Measurements from ENCODE around the gene MRPL1.
"Not testable (repeated sequence)": the region's sequence is repeated elsewhere in the genome, so short reads cannot be mapped to it uniquely, and the experiment has no call there.

MRPL1 gene

DNA sequence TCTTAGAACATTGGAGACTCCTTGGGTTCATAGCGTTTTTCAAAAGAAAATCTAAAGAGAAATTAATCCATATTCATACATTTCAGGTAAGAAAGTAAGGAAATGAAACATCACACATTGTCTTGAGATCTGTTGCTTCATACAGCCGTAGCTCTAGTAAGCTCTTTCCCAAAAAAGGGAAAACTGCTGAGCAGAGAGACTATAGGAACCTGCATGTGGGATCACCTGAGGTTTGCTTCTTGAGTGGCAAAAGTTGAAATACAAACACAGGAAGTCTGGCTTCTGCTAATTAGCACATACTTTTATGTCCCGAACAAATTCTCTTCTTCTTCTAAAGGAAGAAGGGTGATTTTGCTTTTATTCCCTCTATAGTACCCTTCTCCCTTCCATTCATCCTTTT, 57.7 kb downstream of the MRPL1 start:
- no peak for DNase-seq

DNA sequence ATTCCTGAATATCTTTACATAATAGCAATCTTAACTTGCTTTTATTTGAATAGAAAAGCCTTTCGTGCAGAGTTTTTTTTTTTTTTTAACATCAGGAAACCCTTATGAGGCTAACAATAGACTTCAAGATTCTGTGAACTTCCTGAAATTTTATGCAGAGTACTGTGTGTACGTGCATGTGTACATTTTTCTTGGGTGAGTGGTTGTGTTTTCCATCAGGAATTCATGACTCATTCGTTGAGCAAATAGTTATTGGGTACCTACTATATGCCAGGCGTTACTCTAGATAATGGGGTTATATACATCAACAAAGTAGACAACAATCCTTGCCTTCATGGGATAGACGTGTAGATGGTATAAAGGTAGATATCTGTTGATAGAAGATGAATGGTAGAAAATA, 59.1 kb downstream of the MRPL1 start:
- peak in 1 of 2 donors; percentile 10 for DNase-seq

- DNase-seq, result no peak
These were observed 59.8 kb downstream of the MRPL1 start for GRCh38 chr4:77922158-77923094.

DNA sequence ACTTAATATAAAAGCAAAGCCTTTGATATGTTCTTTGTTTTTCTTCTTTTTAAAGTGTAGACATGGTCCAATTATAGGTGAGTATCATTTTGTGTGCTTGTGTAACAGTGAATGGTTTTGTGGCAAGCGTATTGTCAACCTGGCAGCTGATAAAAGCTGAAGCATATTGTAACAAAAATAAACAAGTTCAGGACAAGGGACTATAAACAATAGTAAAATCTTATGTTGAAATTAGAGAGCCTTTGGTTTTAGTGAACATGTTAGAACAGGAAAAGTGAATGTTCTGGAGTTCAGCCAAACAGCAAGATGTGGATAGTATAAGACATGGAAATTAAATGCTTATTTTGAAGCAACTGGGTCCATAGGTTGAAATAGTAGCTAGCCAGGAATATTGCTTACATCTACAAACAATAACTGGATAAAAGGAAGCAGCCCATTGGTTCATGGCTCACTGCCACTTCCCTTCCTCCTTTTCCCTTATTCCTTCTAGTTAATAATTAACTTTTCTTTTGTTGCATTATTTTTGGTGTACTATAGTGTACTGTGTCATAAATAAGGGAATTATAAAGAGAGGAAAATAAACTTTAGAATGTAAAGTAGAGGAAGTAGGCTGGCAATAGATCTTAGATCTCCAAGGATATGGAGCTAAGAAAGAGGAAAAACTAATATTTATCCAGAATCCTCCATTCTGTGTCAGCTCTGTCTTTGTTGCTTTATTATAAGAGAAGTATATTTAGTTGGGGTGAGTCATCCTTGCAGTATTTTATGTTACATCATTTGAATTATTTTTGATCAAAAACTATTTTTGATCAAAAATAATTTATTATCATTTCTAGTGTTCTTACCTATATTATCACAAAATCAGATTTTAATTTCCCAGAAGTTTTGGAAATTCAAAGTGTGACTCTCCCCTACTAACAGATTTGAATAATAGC, 65.6 kb downstream of the MRPL1 start:
- DNase-seq, result no peak

DNA sequence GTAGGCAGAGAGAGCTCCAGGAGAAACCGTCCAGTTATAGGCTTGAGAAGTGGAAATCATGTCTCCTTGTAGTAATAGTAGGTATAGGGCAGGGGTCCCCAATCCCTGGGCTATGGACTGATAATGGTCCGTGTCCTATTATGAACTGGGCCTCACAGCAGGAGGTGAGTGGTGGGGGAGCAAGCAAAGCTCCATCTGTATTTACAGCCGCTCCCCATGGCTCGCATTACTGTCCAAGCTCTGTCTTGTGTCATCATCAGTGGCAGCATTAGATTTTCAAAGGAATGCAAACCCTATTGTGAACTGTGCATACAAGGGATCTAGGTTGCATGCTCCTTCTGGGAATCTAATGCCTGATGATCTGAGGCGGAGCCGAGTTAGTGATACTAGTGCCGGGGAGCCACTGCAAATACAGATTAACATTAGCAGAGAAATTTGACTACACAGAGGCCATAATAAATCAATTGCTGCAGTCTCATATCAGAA, 67.6 kb downstream of the MRPL1 start:
- DNase-seq, result no peak

DNA sequence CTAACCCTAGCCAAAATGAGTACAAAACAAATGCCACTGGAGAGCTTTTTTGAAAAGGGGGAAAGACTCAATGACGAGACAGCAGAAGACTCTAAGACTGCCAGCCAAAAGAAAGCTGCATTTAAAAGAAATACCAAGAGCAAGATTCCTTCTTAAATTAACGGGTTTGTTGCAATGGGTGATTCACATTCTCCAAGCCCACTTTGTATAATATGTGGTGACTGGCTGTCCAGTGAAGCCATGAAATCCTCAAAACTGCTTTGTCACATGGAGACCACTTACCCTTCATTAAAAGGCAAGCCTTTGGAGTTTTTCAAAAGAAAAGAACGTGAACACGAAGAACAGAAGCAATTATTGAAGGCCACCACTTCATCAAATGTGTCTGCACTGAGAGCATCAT, 68.2 kb downstream of the MRPL1 start:
- no peak for DNase-seq

GRCh38 chr4:77931452-77932135, 69.0 kb downstream of the MRPL1 start:
- DNase-seq, result no peak

GRCh38 chr4:77938560-77938959, 75.9 kb downstream of the MRPL1 start:
- DNase-seq, result no peak

GRCh38 chr4:77945929-77946328, 83.3 kb downstream of the MRPL1 start:
- not testable (repeated sequence) for DNase-seq

DNA sequence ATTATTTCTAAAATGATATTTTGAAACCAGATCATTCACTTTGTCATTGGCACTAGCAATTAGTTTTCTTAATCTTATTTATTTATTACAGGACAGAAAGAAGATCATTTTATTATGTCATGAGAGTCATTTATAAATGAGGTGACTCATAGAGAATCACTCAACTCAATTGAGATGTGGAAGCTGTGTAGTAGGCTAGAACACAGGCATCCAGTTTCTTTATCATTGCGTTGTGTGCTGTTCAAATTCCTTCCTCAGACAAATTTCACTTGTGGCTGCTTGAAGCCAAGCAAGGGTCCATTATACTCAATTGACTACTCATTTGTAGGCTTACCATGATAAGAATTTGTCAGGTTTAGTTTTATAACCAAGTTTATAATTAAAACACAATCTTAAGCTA, 87.6 kb downstream of the MRPL1 start:
- DNase-seq, result no peak

GRCh38 chr4:77952457-77952856, 89.8 kb downstream of the MRPL1 start:
- DNase-seq, result no peak

DNA sequence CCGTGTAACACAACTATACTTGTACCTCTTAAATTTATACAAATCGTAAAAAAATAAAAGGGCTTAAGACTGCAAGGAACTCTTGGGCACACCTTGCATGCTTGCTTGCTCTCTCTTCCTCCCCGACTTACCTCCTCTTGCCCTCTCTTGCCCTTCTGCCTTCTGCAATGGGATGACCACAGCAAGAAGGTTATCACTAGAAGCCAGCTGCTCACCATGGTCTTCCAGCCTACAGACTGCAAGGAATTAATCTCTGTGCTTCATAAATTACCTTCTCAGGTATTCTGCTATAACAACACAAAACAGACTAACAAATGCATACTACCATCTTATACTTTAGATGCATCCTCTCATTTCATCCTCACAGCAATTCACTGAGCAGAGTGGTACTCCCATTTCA, 92.1 kb downstream of the MRPL1 start:
- DNase-seq, result no peak

DNA sequence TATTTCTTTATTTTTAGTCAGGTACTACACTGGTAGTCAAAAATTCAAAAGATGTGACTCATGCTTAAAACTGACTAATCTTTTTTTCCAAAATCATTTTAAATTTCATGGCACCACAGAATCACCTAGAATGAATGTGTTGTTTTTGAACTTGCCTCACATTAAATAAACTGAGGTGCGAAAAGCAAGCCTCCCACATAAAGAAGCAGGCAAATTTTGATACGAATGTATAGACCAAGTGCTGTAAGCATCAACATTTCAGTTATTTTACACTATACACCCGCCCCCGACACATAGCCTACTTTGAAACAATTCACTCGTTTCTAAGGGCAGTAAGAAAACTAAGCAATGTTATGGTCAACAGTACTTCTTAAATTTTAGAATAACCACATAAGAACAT, 94.3 kb downstream of the MRPL1 start:
- DNase-seq, result no peak

DNA sequence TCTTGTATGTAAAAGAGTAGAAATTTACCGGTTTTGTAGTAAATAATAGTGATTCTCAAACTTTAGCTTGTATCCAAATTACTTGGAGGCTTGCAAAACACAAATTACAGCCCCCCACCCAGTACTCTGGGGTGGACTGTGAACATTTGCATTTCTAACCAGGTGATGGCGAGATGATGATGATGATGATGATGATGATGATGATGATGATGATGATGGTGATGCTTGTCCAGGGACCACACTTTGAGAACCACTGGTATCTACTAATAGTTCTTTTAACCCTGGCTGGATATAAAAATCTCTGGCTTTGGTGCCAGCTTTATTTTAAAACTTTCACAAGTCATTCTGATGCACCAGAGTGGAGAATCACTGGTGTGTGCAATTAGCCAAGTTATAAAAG, 96.3 kb downstream of the MRPL1 start:
- no peak for DNase-seq

DNA sequence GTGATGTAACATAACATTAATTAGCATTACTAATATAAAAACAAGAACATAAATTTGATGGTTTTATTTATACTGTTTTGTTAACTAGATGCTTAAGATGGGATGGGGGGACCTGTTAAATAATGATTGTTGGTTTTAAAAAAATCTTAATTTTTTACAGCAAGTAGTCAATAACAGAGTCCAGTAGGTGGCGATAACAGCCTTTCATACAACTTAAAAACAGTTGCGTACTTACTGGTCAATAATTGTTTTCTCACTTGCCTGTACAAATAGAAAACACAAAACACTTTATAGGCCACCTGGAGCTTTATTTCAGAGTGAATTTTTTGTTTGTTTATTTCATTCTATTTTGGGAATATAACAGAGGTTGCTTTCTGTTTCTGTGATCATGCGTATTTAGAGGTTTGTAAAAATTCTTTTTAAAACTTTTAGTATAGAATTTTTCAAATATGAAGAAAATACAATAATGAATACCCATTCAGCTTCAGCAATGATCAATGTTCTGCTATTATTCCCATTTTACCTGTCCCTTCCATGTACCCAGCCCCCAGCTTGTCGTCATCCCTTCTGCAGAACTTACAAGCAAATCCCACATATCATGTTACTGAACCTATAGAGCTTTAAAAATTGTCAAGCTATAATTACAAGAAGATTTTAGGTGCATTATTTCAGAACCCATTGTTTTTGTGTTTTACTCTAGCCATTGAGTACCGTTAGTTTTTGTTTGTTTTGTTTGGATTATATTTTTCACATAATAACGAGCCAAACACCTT, 97.1 kb downstream of the MRPL1 start:
- DNase-seq, result peak; percentile 34 to 78

- no peak for DNase-seq
These were observed 97.7 kb downstream of the MRPL1 start for GRCh38 chr4:77960367-77960766.

GRCh38 chr4:77963004-77963403, 100.4 kb downstream of the MRPL1 start:
- no peak for DNase-seq

GRCh38 chr4:77973657-77974056, 111.0 kb downstream of the MRPL1 start:
- DNase-seq, result not testable (repeated sequence)

DNA sequence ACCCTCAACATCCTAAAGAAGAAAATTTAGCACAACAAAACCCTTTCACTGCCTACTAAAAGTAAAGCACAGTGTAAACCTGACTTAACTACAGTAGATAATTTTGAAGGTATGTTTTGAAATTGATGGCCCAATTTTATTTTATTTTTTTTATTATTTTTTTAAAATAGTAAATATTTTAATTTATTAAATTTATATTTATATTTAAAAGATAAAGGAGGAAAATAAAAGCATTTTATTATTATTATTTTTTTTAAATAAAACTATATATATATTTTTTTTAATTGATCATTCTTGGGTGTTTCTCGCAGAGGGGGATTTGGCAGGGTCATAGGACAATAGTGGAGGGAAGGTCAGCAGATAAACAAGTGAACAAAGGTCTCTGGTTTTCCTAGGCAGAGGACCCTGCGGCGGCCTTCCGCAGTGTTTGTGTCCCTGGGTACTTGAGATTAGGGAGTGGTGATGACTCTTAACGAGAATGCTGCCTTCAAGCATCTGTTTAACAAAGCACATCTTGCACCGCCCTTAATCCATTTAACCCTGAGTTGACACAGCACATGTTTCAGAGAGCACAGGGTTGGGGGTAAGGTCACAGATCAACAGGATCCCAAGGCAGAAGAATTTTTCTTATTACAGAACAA, 120.4 kb downstream of the MRPL1 start:
- DNase-seq, result not testable (repeated sequence)

GRCh38 chr4:77983612-77984311, 121.1 kb downstream of the MRPL1 start:
- not testable (repeated sequence) for DNase-seq

GRCh38 chr4:77989968-77990367, 127.3 kb downstream of the MRPL1 start:
- DNase-seq, result no peak
